Right cardiac atrium (tissue), 5 donors: ENCODE data around the gene MLH3. TPM values are rescaled to one million over a fixed set of nuclear protein-coding genes. Genes with fewer than 3 reads are reported as not detected.

Experiments used
- ATAC-seq, 2 donors: fragments of 200-7000 bp; cut with Tn5 transposase; one replicate each; pipeline versions ENCODE4 v1.8.0 to v1.9.1; 2020; ENCODE audit warnings: moderate library complexity in 2 of 2, mild to moderate bottlenecking in 1 of 2
- DNase-seq, 3 donors: peaks; one replicate each; pipeline ENCODE4 v3.0.0-alpha.2; 2020
- H3K27ac ChIP-seq: one replicate; pipeline ENCODE4 v1.5.1; 2013; ENCODE audit warnings: mild to moderate bottlenecking, low read length, control low read depth, moderate library complexity
- H3K27me3 ChIP-seq: one replicate; pipeline ENCODE4 v1.6.1; 2013; ENCODE audit not compliant: control insufficient read depth, insufficient read depth
- H3K4me1 ChIP-seq: one replicate; pipeline ENCODE4 v1.6.1; 2013; ENCODE audit warnings: low read length; ENCODE audit not compliant: control insufficient read depth, insufficient read depth
- H3K4me3 ChIP-seq: one replicate; pipeline ENCODE4 v1.5.1; 2013; ENCODE audit warnings: low read length, control low read depth
- H3K9me3 ChIP-seq: one replicate; pipeline ENCODE4 v1.6.1; 2013; ENCODE audit warnings: low read length; ENCODE audit not compliant: control insufficient read depth
- WGBS: extraction: QIAGEN DNeasy Blood & Tissue Kit; methylation state at CpG from one replicate; pipeline ENCODE4 v1.1.7; 2013; 5-methylcytosine and 5-hydroxymethylcytosine counted together
- intact Hi-C, 4 donors: fragments of 100-400 bp; cut with DNase I; formaldehyde crosslinking; loops; one replicate each; pipeline versions ENCODE4 v1.11.0 to v1.14.0; 2022 to 2023
- polyA plus RNA-seq: library from polyadenylated mRNA; stranded (reverse); fragments of 200-250 nt; gene quantifications from one replicate; pipeline ENCODE4 v1.2.3, GENCODE V29; 2013
- total RNA-seq, 4 donors: library from RNA; stranded (reverse); fragmentation: NEBNext Ultra II Directional; extraction: Animal tissue kit (Norgen Biotek cat#: 25700); gene quantifications; one replicate each; pipeline ENCODE4 v1.2.1, GENCODE V29; 2021
- donor health status: healthy with polysubstance abuse.
- donor health status: DM: no; HTN: yes; CAD: no.
- donor health status: DM: no; HTN: no; CAD: no.
- donor health status: DM: no; HTN: yes; CAD: no; lungs with severe emphysema.
- donor health status: DM: yes; HTN: yes; CAD: no.

Gene MLH3
- total and polyA plus RNA-seq, 5 donors, result 12.5 to 27.7 (median 24.6) TPM

DNA sequence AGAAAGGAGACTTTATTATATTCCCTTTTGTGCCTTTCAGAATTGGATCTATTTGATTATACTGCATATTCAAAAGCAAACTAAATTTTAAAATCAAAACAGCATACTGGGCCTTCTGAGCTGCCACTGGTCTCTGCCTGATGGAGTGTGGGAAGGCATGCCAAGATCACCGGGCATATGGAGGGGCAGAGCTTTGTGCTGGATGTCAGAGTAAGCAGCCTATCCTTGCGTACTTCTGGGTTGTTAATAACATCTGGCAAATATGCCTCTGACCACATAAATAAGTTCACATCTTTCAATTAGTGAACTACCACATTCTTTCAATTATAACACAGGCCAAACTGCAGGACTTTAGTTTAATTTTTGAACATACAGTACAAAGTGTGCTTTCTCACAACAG lies 18.3 kb downstream of the MLH3 start:
- Histone ChIP-seq H3K27ac (no peak overlapping the region), H3K4me3 (no peak overlapping the region), H3K4me1 (no peaks in the 10 kb centered on the region), H3K27me3 (no peaks in the 10 kb centered on the region), H3K9me3 (no peaks in the 10 kb centered on the region)
- intact Hi-C loops, result no loop called here
- no peak for DNase-seq
- 93% methylated on average over 2 of the region's 2 CpGs for WGBS
- no peak for ATAC-seq

DNA sequence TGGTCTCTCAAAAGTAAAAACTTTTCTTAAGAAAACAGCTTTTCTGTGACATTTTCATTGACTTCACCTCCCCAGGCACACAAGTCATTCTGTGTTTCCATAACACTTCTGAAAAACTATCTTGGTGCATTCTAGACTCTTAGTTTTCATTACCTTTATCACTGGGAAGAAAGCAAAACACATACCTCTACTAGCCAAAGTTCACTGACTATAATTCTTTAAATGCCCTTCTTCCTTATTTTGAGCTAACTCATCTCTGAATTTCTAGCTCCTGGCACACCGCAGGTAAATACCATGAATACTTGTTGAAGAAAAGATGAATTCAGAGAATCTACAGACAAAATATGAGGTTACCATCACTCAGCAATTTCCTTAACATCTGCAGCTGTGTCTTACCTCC lies 21.1 kb downstream of the MLH3 start:
- Histone ChIP-seq H3K27me3 (no peaks in the 10 kb centered on the region), H3K9me3 (no peaks in the 10 kb centered on the region), H3K27ac (no peak overlapping the region), H3K4me3 (no peak overlapping the region), H3K4me1 (no peaks in the 10 kb centered on the region)
- no peak for DNase-seq
- WGBS, result 0% methylated on average over 1 of the region's 1 CpG
- intact Hi-C loops, result no loop called here
- ATAC-seq, result no peak

DNA sequence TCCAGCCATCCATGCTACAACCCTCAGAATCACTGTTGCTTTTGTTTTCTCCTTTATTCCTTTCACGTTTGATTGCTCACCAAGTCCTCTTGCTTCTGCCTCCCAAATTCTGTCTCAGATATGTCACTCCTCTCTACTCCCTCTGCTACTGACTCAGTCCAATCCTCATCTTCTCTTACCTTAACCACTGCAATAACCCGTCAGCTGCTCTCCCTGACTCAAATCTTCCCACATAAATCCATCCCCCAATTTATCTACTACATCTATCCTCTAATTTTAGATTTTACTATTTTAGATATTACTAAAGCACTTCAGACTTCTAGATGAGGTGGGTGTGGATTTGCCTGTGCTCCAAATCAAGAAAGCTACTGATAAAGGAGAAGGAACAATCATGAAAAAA lies 25.4 kb downstream of the MLH3 start:
- Histone ChIP-seq H3K27ac (no peak overlapping the region), H3K4me1 (no peaks in the 10 kb centered on the region), H3K4me3 (no peak overlapping the region), H3K27me3 (no peaks in the 10 kb centered on the region), H3K9me3 (no peaks in the 10 kb centered on the region)
- intact Hi-C loops, result no loop called here
- DNase-seq (no peak), ATAC-seq (no peak)
- 92% methylated on average over 2 of the region's 2 CpGs for WGBS

DNA sequence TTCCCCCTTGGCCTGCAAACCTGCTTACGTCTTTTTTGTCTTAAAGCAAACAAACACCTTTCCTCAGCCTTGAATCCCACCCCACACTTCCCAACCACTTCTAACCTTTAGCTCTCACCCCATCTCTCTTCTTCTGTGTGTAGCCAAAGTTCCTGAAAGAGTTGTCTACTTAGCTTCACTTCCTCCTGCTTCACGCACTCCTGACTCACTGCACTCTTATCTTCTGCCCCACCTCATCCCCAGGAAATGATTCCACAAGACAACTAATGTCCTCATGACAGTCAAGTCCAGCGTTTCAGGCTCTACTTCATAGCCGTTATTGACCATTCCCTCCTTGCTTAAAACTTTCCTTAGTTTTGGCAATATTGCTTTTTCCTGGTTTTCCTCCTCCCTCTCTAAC lies 26.2 kb downstream of the MLH3 start:
- Histone ChIP-seq H3K27ac (no peak overlapping the region), H3K9me3 (no peaks in the 10 kb centered on the region), H3K27me3 (no peaks in the 10 kb centered on the region), H3K4me1 (no peaks in the 10 kb centered on the region), H3K4me3 (no peak overlapping the region)
- peak in 1 of 2 donors; percentile 86 for ATAC-seq
- no peak for DNase-seq
- 63% methylated on average over 4 of the region's 4 CpGs for WGBS
- intact Hi-C loops, result no loop called here

DNA sequence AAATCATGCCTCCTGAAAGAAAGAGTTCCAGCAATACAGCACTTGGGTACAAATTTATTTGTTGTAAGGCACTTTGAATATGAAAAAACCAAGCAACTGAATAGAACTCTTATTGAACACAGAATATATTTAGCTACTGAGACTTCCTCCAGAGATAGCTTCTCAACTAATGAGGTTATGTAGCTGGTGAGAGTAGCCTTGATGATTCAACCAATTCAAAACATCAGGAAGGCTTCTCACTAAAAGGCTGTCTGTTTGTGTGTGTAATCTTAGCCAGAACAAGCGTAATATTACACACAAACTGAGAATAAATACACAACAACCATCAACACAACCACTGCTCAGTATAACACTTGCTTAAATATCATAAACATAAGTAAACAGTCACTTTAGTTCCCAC lies 28.2 kb downstream of the MLH3 start:
- DNase-seq (no peak), ATAC-seq (no peak)
- Histone ChIP-seq H3K4me1 (no peaks in the 10 kb centered on the region), H3K27ac (no peak overlapping the region), H3K27me3 (no peaks in the 10 kb centered on the region), H3K9me3 (no peaks in the 10 kb centered on the region), H3K4me3 (no peak overlapping the region)
- WGBS, result 97% methylated on average over 1 of the region's 1 CpG
- intact Hi-C loops, result no loop called here

DNA sequence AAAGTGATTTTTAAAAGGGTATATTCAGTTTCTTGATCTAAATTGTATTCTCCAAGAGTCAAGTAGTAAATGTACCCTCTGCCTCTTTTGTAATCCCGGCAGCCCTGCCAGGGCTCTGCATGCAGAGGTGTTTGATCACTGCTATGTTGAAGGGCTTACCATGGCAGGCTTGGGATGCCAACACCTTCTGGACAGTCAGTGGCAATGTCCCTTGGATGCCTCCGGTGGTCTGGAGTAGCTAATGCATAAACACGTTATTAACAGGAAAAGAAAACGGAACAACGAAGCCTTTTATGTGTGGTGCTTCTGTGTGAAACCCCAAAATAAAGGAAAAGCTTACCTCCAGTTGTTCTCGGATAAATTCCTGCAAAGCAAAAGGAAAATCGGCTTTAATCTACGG lies 28.6 kb downstream of the MLH3 start:
- peak; percentile 57 to 80 (median 76) for DNase-seq
- peak; percentile 90 to 95 for ATAC-seq
- intact Hi-C loops, result no loop called here

DNA sequence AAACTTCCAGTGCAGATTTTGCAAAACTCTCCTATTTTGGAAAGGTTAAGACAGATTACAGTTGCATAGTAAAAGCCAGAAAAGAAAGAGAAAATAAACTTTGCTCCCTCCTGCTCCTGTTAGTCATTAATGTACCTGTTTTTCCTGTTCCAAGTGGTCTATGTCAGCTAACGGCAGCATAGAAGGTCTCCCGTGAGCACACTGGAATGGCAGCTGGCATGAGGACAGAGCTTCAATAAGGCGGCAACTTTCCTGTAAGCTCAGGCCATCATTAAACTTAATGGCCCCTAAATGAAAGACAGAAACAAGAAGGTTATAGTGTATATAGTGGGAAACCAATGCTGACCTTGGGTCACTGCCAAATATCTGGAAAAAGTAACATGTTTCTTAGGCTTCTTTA lies 32.6 kb downstream of the MLH3 start:
- Histone ChIP-seq H3K4me1 (peaks cover 4% of the 10 kb centered on the region), H3K9me3 (no peaks in the 10 kb centered on the region), H3K27ac (no peak overlapping the region), H3K4me3 (no peak overlapping the region), H3K27me3 (no peaks in the 10 kb centered on the region)
- no peak for DNase-seq
- WGBS, result 93% methylated on average over 3 of the region's 3 CpGs
- ATAC-seq, result no peak
- intact Hi-C loops, result loop anchor here in 1 of 4 donors (10.0 kb wide), 1 partner anchor 56 kb away; no protein-coding TSS in a partner anchor

More for the DNA sequence above, 28.6 kb downstream of the MLH3 start:
- H3K4me1 ChIP-seq, result no peaks in the 10 kb centered on the region
- H3K4me3 ChIP-seq, result no peak overlapping the region
- H3K27ac ChIP-seq, result no peak overlapping the region
- no peaks in the 10 kb centered on the region for H3K9me3 ChIP-seq
- 60% methylated on average over 8 of the region's 8 CpGs for WGBS
- no peaks in the 10 kb centered on the region for H3K27me3 ChIP-seq

DNA sequence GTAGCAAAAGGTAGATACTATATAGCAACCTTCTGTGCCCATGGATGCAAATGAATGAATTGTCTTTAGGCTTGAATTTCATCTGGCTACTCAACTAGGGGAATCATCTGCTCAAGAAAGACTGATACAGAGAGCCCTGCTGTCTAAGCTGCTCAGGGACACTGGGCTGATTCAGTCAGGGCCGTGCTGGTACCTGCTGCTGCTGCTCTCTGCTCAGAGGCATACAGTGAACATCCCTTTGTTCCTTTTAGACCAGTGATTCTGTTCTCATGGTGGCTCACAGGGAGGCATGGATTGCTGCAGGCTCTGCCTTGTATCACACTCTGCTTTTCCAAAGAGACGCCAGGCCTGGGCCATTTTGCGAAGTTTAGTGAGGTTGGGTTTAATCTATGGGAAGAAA lies 34.5 kb downstream of the MLH3 start:
- Histone ChIP-seq H3K27ac (no peak overlapping the region), H3K27me3 (no peaks in the 10 kb centered on the region), H3K9me3 (no peaks in the 10 kb centered on the region), H3K4me3 (no peak overlapping the region), H3K4me1 (peaks cover 6% of the 10 kb centered on the region)
- WGBS, result 89% methylated on average over 3 of the region's 3 CpGs
- ATAC-seq (no peak), DNase-seq (no peak)
- intact Hi-C loops, result loop anchor here in 1 of 4 donors (10.0 kb wide), 1 partner anchor 58 kb away; no protein-coding TSS in a partner anchor

DNA sequence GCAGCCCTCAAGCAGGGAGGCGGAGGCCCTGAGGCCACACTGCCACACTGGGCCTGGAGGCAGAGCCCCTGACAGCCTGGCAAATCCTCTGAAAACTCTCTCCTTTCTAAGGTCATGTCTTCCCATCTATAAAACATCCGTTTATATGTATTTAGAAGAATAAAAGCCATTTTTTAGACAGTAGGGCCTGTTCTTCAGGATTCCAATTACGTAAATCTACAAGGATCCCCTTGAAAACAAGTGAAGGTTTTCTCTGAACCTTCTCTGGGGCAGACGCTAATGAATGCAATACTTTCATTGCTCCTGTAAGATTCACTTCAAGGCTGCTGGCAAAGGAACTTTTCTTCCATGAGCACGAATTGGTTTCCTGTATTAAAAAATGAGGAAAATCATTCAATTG lies 35.8 kb downstream of the MLH3 start:
- Histone ChIP-seq H3K9me3 (no peaks in the 10 kb centered on the region), H3K27ac (no peak overlapping the region), H3K27me3 (no peaks in the 10 kb centered on the region), H3K4me3 (no peak overlapping the region), H3K4me1 (peaks cover 6% of the 10 kb centered on the region)
- ATAC-seq, result no peak
- WGBS, result 84% methylated on average over 5 of the region's 5 CpGs
- no peak for DNase-seq
- intact Hi-C loops, result loop anchor here in 1 of 4 donors (10.0 kb wide), 1 partner anchor 59 kb away; no protein-coding TSS in a partner anchor

DNA sequence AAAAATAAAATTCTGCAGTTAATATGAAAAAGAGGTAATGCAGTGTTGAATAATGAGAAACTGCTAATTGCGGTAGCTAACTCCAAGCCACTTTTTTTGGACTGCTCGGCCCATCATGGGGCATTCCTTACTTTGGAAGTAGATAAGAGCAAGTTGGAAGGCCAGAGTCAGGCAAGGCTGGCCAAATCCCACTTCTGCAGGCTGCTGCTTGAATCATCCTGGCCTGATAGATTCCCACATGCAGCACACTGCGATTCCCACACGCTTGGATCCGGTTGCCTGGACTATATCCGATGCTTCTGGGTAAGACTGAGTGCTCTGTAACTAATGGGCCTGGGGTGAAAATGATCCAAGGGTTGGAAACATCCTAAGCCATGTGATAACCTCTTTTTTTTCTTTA lies 38.0 kb downstream of the MLH3 start:
- H3K4me3 ChIP-seq, result no peak overlapping the region

DNA sequence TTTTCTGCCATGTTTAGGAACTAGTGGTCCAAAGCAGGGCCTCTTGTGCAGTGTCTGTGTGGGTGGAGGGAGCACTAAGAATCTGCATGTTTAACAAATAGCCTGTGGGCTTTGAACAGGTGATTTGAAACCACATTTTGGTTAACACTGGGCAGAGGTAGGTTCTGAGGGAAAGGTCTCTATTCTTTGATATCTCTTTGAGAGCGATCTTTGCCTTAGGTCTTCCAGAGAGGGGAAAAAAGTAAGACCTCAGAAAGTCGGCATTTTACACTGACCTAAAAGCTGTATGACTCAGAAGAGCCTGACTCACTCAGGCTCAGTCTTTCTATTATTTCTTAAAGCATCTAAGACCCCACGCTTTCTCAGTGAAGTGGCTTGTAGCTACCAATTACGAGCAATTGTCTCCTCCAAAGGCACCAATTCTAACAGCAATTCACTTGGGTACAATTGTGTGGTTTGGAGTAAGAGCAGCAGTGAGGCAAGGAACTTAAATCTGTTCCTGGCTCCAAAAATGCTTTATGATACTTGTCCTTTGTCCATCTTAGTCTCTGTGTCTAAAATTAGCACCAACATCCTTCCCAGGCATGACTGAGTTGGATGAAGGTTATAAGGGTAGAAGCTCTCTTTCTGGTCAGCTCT lies 39.8 kb downstream of the MLH3 start:
- WGBS, result 50% methylated on average over 4 of the region's 4 CpGs
- H3K27me3 ChIP-seq, result no peaks in the 10 kb centered on the region
- H3K4me1 ChIP-seq, result peaks cover 6% of the 10 kb centered on the region
- no peaks in the 10 kb centered on the region for H3K9me3 ChIP-seq
- DNase-seq (no peak), ATAC-seq (peak; percentile 32 to 49)
- H3K27ac ChIP-seq, result peak overlapping the region; percentile 78
- intact Hi-C loops, result loop anchor here in 1 of 4 donors (10.0 kb wide), 1 partner anchor 63 kb away; no protein-coding TSS in a partner anchor
- H3K4me3 ChIP-seq, result no peak overlapping the region

More for the DNA sequence above, 38.0 kb downstream of the MLH3 start:
- intact Hi-C loops, result loop anchor here in 1 of 4 donors (10.0 kb wide), 1 partner anchor 62 kb away; no protein-coding TSS in a partner anchor
- Histone ChIP-seq H3K27ac (no peak overlapping the region), H3K4me1 (peaks cover 6% of the 10 kb centered on the region), H3K27me3 (no peaks in the 10 kb centered on the region), H3K9me3 (no peaks in the 10 kb centered on the region)
- ATAC-seq, result peak; percentile 72 to 78
- DNase-seq, result peak; percentile 40 to 81 (median 76)
- WGBS, result 56% methylated on average over 6 of the region's 6 CpGs
